Suprapubic skin (tissue), 3 donors: ENCODE measurements around the gene NDC1.
"Not testable (repeated sequence)": the region's sequence is repeated elsewhere in the genome, so short reads cannot be mapped to it uniquely, and the experiment has no call there.

Experiments used
- CTCF ChIP-seq, 2 donors: fragments of 200-600 bp in 1 of 2; fragments of 450-650 bp in 1 of 2; sonication (generic) in 1 of 2; IDR thresholded peaks; one replicate each; pipeline ENCODE4 v1.5.1; 2016 to 2019; ENCODE audit warnings: antibody characterized with exemption in 2 of 2, mild to moderate bottlenecking in 1 of 2, moderate library complexity in 1 of 2
- EP300 ChIP-seq: sonication (generic); formaldehyde crosslinking; IDR thresholded peaks from one replicate; pipeline ENCODE4 v1.6.1; 2017; ENCODE audit warnings: antibody characterized with exemption

- not testable (repeated sequence) for TF ChIP-seq CTCF (IDR thresholded peaks at IDR 0.05); EP300
Observed at GRCh38 chr1:53760497-53760896, 77.6 kb downstream of the NDC1 start.
